ENCODE data around the gene PAX5.

GRCh38 chr9:36970007-36970888, 63.8 kb downstream of the PAX5 start:
- TF ChIP-seq EZH2phosphoT487 (IDR thresholded peaks at IDR 0.05; ENCODE audit: insufficient read depth, low read depth) (no peak), EZH2 (IDR thresholded peaks at IDR 0.05; ENCODE audit: insufficient read depth, poor library complexity, severe bottlenecking) (no peak)
